ENCODE results near the gene VGLL3. TPM values are rescaled to one million over a fixed set of nuclear protein-coding genes. Genes with fewer than 3 reads are reported as not detected.
A peak's percentile ranks its signal among the peaks of the same experiment; 100 is the strongest.

Gene VGLL3
- total and polyA plus RNA-seq, 2 of the 4 experiments (the other 2 are of a cell fraction) = 46.2 to 97.3 TPM

GRCh38 chr3:86996261-86996955, 5.5 kb upstream of the VGLL3 start (continued):
- TF ChIP-seq CTCF (conservative IDR thresholded peaks at IDR 0.05; ENCODE audit: low read depth, low read length) = no peak
- TF ChIP-seq CEBPB (IDR thresholded peaks at IDR 0.05; ENCODE audit: low read depth, low read length) = no peak

GRCh38 chr3:86995537-86995936, 4.6 kb upstream of the VGLL3 start:
- no peak overlapping the region for H2AK5ac ChIP-seq (ENCODE audit: low read depth, low read length)
- peak overlapping the region; percentile 31; the same call in 1 of the 2 replicates for H3K4ac ChIP-seq (ENCODE audit: low read depth, low read length)
- no peak overlapping the region for H3K14ac ChIP-seq (replicated peaks; ENCODE audit: low read depth, low read length)
- 80% methylated on average over 1 of the region's 5 CpGs; no CpG with 5 or more reads in 1 of the 2 experiments for WGBS, 2 experiments (ENCODE audit: extremely low coverage in 2 of 2, insufficient read length in 1 of 2)
- H2BK120ac ChIP-seq (ENCODE audit: low read depth, low read length) = 0 out of 2 replicates have a peak overlapping the region, but pooled peaks have one; percentile 21
- H3K56ac ChIP-seq (ENCODE audit: extremely low read depth, insufficient read depth, low read length) = no peak overlapping the region
- in situ Hi-C loops (cut with MboI; ENCODE audit: low sequenced_read_pairs) (loop anchor here (25.0 kb wide), 1 partner anchor 1142 kb away; the partner anchor contains the start of gene C3orf38), intact Hi-C loops (cut with micrococcal nuclease) (no loop called here), dilution Hi-C loops (cut with HindIII; ENCODE audit: low sequenced_read_pairs, unreplicated experiment) (no loop called here)
- H4K5ac ChIP-seq (ENCODE audit: low read depth, low read length) = no peak overlapping the region
- H3K79me1 ChIP-seq (ENCODE audit: low read depth in 1 of 2, low read length in 2 of 2) = peaks cover 0 to 8% of the 10 kb centered on the region in 2 experiments; a peak in 2 of 4 replicates
- no peaks in the 10 kb centered on the region for H3K36me3 ChIP-seq (ENCODE audit: control insufficient read depth, insufficient read depth, low read length)
- CTCF ChIA-PET = interaction anchor here (0.8 kb wide), 1 partner anchor 12 kb away, joined by 4 read pairs; no protein-coding TSS in a partner anchor
- H3K9me1 ChIP-seq (ENCODE audit: insufficient read depth, low read length) = no peaks in the 10 kb centered on the region
- no peak overlapping the region for H2BK15ac ChIP-seq (ENCODE audit: low read depth, low read length)
- H2BK20ac ChIP-seq (ENCODE audit: low read depth, low read length) = no peak overlapping the region
- no peak overlapping the region; the same call in 1 of the 2 replicates for H3K4me2 ChIP-seq (ENCODE audit: low read depth, low read length)
- H3K4me3 ChIP-seq (ENCODE audit: insufficient read depth, low read depth, low read length) = no peak overlapping the region
- no peak overlapping the region for H2AK9ac ChIP-seq (replicated peaks; ENCODE audit: low read depth, low read length, poor library complexity)
- BruUV-seq (replicated peaks) = no TSS peak
- no peak overlapping the region; a peak in 1 of 4 replicates for H4K8ac ChIP-seq (ENCODE audit: low read depth in 2 of 2, low read length in 2 of 2)
- no peaks in the 10 kb centered on the region for H4K20me1 ChIP-seq (ENCODE audit: insufficient read depth, low read length)
- H3K4me1 ChIP-seq (ENCODE audit: control insufficient read depth, insufficient read depth, low read length) = peaks cover 16% of the 10 kb centered on the region
- H4K91ac ChIP-seq (ENCODE audit: insufficient read depth, low read depth, low read length) = peak overlapping the region; percentile 23; the same call in 1 of the 2 replicates
- H2BK5ac ChIP-seq (ENCODE audit: low read depth, low read length, poor library complexity, severe bottlenecking) = peak overlapping the region; percentile 59
- DNase-seq (peak; percentile 89), ATAC-seq (ENCODE audit: low read depth) (no peak)
- H2AFZ ChIP-seq (replicated peaks; ENCODE audit: low read length, poor library complexity) = no peak overlapping the region
- no peak overlapping the region for H3K27ac ChIP-seq (ENCODE audit: insufficient read depth, low read length)
- POLR2A ChIA-PET (ENCODE audit: unreplicated experiment) = no interaction called here
- no peak overlapping the region for H3K9ac ChIP-seq (ENCODE audit: low read depth, low read length)
- no peak overlapping the region for H3K23ac ChIP-seq (ENCODE audit: low read depth, low read length)
- H3K18ac ChIP-seq (ENCODE audit: low read depth, low read length) = no peak overlapping the region; the same call in 1 of the 2 replicates
- no peaks in the 10 kb centered on the region for H3K27me3 ChIP-seq (ENCODE audit: control insufficient read depth, insufficient read depth, low read length)
- H3K9me3 ChIP-seq (ENCODE audit: control insufficient read depth, insufficient read depth, low read length) = no peaks in the 10 kb centered on the region
- TF ChIP-seq CTCF (conservative IDR thresholded peaks at IDR 0.05; ENCODE audit: low read depth, low read length) = no peak
- TF ChIP-seq SMC3 (IDR thresholded peaks at IDR 0.05; ENCODE audit: low read depth, low read length) = no peak
- no peak for TF ChIP-seq RFX5 (IDR thresholded peaks at IDR 0.05; ENCODE audit: low read depth, low read length)
- TF ChIP-seq POLR2A (IDR thresholded peaks at IDR 0.05; ENCODE audit: low read depth, low read length) = no peak
- TF ChIP-seq RAD21 (IDR thresholded peaks at IDR 0.05; ENCODE audit: low read length) = no peak
- no peak for TF ChIP-seq CHD1 (IDR thresholded peaks at IDR 0.05; ENCODE audit: low read depth, low read length)
- peak; percentile 38 for TF ChIP-seq RCOR1 (IDR thresholded peaks at IDR 0.05; ENCODE audit: insufficient replicate concordance, low read length)
- TF ChIP-seq ELK1 (IDR thresholded peaks at IDR 0.05; ENCODE audit: borderline replicate concordance, low read depth, low read length) = no peak
- peak; percentile 76 for TF ChIP-seq FOS (IDR thresholded peaks at IDR 0.05; ENCODE audit: low read depth, low read length)
